GM18907 (cell line): ENCODE measurements around the gene HIPK3.
"Not testable (repeated sequence)": the region's sequence is repeated elsewhere in the genome, so short reads cannot be mapped to it uniquely, and the experiment has no call there.

Source experiments
- ATAC-seq: cut with Tn5 transposase; IDR thresholded peaks from one replicate; pipeline ENCODE4 v1.9.1; 2021; ENCODE audit warnings: mild to moderate bottlenecking, moderate library complexity; ENCODE audit not compliant: unreplicated experiment

HIPK3 gene

DNA sequence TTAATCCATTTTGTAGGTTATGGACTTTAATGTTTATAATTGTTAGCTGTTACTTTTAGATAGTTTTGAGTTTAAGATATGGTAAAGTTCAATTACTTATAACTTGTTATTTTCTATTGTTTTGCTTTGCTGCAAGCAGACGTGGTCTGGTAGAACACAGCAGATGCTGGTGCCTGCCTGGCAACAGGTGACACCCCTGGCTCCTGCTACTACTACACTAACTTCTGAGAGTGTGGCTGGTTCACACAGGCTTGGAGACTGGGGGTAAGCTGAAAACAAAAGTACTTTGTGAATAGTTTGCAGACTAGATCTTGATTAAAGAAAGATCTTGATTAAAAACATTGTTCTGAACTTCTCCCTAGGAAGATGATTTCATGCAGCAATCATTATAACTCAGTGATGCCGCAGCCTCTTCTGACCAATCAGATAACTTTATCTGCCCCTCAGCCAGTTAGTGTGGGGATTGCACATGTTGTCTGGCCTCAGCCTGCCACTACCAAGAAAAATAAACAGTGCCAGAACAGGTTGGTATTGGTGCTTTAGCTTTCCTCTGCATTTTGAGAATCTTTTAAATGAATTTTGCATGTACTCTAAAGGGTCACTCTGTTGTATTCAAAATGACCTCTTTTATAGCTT lies 90.4 kb downstream of the HIPK3 start:
- ATAC-seq: peak; percentile 81

DNA sequence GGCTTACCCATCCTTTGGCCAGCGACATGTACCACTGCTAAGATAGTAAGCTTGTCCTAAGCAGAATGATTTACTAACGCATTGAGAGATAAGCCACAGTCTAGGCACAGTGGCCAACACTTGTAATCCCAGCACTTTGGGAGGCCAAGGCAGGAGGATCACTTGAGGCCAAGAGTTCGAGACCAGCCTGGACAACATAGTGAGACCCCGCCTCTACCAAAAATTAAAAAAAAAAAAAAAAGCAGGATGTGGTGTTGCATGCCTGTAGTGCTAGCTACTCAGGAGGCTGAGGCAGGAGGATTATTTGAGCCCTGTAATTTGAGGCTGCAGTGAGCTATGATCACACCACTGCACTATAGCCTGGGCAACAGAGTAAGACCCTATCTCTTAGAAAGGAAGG lies 93.1 kb downstream of the HIPK3 start:
- no peak for ATAC-seq

DNA sequence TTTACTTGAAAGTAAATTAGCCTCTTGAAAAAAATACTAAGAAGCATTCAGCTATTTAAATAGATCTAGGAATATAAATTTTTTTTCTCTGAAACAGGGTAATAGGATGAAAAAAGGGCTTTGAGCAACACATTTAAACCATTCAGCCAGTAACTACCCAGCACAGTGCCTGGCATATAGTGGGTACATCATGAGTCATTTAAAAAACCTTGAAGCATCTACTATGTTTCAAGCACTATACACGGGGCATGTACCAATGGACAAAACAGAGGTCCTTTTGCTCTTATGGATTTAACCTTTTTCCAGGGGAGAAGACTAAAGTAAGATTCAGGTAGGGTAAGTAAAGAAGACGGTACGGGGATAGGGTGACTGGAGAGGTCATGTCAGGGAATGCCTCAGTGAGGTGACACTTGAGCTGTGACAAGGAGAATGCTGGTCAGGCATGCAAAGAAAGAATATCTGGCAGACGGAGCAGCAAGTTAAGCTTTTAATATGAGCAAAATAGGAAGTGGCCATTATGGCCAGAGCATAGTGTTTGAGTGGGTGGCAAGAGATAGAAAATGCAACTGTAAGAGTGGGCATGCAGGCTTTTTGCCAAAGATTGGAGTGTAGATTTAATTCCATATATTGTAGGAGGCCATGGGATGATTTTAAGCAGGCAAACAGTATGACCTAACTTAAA lies 101.1 kb downstream of the HIPK3 start:
- no peak for ATAC-seq

DNA sequence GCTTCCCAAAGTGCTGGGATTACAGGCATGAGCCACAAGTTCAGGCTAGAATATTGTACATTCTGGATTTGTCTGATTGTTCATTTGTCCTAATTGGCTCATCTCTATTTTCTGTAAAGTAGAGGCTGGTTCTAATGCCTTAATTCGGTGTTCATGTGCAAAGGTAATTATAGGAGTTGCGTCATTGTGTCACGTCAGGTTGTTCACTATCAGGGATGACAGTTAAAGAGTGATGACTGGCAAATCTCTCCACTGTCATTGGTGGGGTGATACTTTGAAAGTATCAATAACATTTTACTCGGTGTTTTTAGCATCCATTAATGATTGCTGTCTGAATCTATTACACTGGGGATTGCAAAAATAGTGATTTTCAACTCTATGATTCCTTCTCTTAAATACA lies 103.5 kb downstream of the HIPK3 start:
- ATAC-seq: no peak

DNA sequence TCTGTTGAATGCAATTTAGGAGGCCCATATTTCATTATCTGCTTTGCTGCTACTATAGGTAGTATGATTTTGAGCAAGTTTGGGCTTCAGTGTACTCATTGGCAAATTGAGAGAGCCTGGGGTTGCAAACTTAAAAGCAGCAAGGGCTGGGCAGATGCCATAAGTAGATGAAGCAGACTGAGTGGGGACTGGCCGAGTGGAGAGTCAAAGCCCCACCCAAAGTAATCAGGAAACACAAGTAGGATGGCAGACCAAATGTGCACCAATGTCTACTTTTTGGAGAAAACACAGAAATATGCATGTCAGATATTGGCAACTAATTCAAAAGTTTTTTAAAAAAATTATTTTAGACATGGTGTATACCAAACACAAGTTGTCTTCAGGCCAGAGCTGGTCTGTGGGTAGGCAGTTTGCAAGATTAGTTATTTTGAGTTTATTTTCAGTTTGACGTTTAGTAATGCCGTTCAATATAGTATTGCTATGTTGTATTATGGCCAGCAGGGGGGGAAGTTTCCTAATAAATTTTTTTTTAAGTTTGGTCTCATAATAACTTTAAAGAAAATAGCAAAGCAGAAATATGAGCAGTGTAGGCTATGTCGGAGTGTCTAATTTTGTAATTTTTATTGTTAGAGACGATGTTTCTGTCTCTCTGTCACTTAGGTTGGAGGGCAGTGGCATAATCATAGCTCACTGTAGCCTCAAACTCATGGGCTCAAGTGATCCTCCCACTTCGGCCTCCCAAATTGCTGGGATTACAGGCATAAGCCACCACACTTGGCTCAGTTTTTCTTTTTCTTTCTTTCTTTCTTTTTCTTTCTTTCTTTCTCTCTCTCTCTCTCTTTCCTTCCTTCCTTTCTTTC lies 105.1 kb downstream of the HIPK3 start:
- ATAC-seq: no peak

DNA sequence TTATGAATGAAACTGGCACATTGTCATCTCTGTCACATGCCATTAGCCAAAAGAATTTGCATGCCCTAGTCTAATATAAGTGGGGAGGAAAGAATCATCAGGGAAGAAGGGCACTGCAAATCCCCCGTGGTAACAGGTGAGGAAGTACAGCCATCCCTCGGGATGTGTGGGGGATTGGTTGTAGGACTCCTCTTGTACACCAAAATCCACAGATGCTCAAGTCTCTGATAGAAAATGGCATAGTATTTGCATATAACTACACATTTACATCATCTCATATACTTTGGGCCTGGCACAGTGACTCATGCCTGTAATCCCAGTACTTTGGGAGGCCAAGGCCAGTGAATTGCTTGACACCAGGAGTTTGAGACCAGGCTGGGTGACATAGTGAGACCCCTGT lies 109.7 kb downstream of the HIPK3 start:
- no peak for ATAC-seq

DNA sequence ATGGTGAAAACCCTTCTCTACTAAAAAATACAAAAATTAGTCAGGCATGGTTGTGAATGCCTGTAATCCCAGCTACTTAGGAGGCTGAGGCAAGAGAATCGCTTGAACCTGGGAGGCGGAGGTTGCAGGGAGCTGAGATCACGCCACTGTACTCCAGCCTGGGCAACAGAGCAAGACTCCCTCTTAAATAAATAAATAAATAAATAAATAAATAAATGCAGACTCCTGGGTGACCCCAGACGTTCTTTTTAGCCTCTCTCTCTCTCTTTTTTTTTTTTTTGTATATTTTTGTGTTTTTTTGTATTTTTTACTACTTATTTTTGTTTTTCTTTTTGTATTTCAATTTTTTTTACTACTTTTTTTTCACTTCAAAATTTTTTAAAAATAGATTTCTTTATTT lies 111.3 kb downstream of the HIPK3 start:
- not testable (repeated sequence) for ATAC-seq

DNA sequence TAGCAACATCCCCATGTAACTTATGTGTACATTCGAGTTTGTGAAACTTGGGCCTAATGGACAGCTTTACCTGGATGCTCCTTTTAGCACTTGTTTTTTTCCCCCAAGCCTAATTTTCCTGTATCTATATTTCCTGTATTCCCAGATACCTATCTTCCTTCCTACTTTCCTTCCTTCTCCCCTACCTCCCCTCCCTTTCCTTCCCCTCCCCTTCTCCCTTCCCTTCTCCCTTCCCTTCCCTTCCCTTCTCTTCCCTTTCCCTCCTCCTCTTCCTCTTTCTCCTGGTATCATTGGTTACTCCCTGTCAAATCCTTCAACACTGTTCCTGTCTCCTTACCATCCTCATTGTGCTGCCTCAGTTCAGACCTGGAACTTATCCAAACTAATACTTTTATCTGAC lies 111.8 kb downstream of the HIPK3 start:
- ATAC-seq: no peak

DNA sequence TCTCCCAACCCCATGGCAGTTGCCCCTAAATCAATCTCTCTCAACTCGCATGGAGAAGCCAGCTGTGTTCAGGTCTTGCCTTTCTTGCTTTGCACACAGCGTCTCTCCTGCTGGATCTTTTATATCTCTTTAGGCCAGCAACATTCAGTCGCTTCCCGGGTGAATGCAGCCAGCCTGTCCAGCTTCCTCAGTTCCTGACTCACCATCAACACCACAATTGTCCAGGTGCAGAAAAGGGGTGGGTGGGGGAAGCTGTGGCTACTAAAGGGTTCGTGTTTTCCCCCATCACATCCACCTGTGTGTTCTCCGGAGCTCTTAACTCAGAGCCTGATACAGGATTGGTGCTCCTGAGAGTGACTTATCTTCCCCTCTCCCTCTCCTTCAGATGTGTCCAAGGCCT lies 116.5 kb downstream of the HIPK3 start:
- no peak for ATAC-seq

DNA sequence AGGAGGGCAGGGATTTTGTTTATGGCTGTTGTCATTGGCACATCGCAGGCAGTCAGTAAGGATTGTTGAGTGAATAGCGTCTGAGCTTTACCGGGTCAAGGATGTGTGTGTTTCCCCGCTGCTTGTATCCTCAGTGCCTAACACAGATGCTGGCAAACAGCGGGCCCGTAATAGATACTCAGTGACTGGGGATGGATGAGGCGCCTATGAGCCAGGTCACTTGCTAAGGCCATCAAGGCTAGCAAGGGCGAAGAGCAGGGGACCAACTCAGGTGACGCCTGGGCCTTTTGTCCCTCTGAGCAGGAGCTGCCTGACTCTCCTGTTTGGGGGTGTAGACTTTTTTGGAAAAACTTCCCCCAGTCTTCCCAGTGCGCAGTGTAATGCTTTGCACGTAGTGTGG lies 118.1 kb downstream of the HIPK3 start:
- ATAC-seq: no peak

DNA sequence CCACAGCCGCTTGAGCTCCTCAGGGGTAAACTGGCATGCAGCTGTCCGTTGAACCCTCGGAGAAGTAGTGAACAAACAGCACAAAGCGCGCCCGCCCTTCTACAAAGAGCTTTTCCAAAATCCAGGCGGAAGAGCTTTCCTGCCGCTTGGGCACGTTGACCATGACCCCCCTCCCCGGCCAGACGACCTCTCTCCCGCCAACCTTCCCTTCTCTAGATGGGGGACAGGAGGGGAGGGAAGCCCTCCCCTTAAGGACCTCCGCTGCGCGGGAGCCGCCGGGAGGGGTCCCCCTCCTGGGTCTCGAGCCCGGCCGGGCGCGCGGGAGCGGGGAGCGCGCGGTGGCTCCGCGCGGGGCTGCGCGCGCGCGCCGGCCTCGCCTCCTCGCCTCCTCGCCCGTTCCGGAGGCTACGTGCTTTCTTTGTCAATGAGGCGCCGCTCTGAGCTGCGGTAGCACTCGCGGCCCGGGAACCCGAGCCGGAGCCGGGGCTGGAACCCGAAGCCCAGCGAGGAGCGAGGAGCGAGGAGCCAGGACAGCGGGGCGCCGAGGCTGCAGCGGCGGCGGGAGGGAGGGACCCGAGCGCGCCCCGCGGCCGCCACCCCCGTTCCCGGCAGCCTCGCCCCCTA lies 118.6 kb downstream of the HIPK3 start, which contains the start of gene KIAA1549L:
Gene KIAA1549L (plus strand): TSS at position 421 of the 624 bp plus-strand sequence.
- ATAC-seq: no peak

DNA sequence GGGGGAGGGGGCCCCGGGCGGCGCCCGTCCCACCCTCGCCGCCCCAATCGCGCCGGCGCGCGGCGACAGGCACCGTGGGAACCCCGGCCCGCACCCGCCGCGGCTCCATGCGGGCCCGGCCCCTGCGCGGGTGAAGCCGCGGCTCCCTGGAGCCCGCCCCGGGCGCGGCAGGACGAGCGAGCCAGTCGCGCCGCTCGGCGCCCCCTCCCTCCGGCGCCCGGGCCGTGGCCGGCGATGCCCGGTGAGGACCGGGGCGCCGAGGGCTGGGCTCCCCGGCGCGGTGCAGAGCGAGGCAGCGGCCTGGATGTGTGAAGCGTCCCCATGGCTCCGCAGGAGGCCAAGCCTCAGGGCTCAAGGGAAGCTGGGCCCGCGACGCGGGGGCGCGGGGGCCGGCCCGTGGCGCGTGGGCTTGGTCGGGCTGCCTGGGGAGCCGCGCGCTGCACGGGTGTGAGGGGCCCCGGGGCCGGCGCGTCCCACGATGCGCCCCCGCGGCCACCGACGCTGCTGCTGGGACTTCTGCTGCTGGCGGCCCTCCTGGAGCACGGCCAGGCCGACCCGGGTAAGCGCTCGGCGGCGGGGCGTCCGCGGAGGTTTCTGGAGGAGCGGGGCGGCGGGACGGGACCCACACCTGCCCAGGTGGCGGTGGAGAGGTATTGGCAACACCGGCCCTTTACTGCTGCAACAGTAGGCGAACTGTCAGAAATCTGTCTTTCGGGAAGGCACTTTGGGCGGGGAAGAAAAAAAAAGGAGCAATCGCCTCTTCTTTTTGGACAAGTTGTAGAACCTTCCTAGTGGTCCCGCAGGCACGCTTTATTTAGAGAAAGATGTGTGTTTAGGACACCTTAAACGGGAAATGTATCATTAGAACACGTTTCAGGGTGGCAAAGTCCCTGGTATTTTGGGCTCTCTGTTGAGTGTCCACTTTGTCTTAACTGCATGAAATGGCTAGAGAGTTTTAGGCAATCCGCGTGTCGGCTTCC lies 119.4 kb downstream of the HIPK3 start:
- ATAC-seq: no peak

DNA sequence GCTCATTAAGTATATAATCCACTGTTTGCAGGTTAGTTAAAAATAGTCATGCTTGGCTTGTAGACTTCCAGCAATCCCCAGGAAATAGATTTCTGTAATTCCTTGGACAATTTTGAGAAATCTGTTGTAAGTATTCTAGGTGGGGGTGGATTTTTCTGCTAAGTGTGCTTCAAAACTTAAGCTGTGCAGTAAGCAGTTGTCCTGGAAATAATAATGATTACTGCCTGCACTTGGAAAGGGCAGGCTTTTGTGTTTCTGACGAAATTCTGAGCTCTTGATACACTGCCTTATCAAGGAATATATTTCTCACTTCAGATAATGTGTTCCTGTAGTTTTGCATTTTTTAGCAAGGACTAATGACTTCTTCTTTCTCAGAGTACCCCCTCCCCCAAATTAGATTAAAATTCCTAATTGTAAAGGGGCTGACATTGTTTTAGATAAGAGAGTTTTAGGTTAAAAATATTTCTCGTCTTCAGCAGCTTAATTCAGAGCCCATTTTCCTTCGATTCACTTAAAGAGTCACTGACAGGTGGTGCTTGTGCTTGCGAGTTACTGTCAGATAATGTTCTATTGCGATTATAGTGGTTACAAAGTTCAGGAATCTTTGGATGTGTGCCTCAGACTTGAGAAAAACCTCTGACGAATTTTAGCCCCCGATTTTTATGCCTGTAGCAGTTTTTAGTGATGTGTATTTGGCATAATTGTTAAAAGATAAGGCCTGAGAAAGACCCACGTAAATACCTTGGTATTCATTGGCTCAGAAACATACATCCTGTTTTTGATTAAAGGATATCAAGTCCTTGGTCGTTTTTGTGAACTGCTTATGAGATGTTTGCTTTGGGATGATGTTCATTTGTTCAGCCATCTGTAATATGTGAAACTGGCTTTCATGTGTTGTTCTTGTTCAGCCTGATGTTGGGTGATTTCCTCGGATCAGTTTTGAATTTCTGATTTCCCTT lies 120.5 kb downstream of the HIPK3 start:
- no peak for ATAC-seq

DNA sequence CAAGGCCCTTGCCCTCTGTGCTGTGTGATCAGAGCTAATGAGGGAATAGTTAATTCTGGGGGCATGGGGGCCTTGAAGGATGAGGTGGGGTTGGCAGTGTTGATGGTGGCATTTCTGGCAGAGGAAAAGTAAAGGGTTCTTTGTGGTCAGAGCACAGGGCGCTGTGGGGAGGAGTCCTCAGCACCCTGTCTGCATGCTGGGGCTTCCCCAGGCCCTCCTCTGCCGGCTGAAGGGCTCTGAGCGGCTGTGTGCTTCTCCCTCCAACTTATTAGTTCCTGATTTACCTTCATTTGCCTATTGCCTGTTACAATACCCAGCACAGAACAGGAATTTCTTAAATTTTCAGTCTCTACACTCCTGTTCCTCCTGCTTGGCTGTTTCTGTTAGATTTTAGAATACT lies 122.8 kb downstream of the HIPK3 start:
- ATAC-seq: peak; percentile 69

DNA sequence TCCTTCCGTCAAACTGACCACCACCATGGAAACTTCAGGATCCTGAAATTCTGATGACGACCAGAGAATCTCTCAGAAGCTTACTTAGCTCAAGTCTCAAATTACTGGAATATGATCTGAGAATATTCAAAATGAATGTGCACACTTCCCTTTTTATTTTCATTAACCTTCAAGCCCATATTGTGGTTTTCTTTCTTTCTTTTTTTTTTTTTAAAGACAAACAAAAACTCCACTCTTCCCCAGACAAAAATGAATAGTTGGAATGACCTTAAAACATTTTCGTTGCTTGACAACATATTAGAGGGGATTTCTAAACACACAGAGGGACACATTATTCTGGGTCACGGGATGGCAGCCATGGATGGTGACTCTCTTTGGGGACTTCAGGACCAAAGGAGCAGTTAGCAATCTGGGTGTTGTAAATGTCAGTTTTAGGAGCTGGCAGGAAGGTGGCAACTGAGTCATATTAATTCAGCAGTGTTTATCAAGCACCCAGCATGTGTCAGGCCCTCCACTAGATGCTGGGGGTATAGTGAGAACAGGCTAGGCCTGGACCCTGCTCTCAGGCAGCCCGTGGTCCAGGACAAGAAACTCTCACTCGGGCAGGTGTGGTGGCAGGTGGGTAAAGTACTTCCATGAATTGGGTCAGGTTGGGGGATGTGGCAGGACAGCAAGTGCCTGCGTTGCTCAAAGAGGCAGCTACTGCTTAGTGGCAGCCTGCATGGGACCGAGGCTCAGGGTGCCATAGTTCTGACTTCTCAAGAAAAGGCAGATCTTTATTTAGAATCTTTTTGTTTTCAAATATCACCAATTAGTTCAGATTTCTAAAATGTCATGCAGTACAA lies 126.1 kb downstream of the HIPK3 start:
- no peak for ATAC-seq

DNA sequence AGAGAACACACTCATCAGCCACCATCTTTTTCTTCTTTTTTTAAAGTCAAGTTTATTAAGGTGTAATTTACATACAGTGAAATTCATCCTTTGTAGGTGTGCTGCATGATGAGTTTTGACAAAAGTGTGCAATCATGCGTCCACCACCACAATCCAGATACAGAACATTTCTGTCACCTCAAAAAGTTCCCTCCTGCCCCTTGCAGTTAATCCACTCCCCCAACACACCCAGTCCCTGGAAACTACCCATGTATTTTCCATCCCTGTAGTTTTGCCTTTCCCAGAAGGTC lies 126.7 kb downstream of the HIPK3 start:
- ATAC-seq: no peak

DNA sequence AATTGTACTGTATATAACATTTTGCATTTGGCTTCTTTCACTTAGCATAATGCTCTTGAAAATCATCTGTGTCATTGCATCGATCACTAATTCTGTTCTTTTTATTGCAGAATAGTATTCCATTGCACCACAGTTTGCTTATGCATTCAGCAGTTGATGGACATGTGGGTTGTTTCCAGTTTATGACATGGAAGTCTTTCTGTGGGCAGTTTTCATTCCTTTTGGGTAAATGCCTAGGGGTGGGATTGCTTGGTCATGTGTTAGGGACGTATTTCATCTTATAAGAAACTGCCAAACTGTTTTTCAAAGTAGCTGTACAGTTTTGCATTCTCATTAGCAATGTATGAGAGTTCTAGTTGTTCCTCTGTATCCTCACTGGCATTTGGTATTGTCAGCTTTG lies 127.0 kb downstream of the HIPK3 start:
- ATAC-seq: no peak

DNA sequence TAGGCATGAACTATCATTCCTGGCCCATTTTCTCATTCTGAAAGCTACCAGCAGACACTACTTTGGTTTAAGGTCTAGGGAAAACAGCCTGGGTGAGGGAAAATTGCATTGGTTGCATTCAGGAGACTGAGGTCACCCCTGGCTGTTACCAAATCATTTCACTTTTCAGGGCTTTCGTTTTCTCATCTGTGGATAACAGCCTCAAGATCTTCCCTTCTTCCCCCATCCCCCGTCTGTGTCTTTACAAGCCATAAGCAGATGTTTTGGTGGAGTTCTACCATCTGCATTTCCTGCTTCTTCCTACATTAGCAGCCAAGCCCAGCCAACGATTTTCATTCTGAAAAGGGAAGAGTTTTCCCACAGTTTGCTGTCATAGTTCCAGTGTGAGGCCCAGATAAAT lies 130.4 kb downstream of the HIPK3 start:
- ATAC-seq: peak; percentile 24
